Measurements from ENCODE around the gene REPS1. TPM values are rescaled to one million over a fixed set of nuclear protein-coding genes. Genes with fewer than 3 reads are reported as not detected.

Gene REPS1
- total RNA-seq, 2 experiments from 2014 or later, result 40.0 to 53.9 TPM

GRCh38 chr6:138868181-138868580 lies 119.9 kb downstream of the REPS1 start:
- no peak overlapping the region for H3K27ac ChIP-seq (ENCODE audit: low read depth, low read length, poor library complexity, severe bottlenecking)
- no peaks in the 10 kb centered on the region for H3K9me2 ChIP-seq (ENCODE audit: insufficient read depth, low read length)
- H3K4me1 ChIP-seq (ENCODE audit: insufficient read depth, low read length, poor library complexity, severe bottlenecking), result no peaks in the 10 kb centered on the region
- no peak overlapping the region for H2AFZ ChIP-seq (ENCODE audit: low read length)
- no peaks in the 10 kb centered on the region for H3K36me3 ChIP-seq (ENCODE audit: insufficient read depth, low read length)
- TF ChIP-seq EZH2phosphoT487 (IDR thresholded peaks at IDR 0.05; ENCODE audit: borderline replicate concordance, low read depth, low read length), result no peak
- no peak for TF ChIP-seq CTCF (conservative IDR thresholded peaks at IDR 0.05; ENCODE audit: low read length)
- intact Hi-C loops (cut with micrococcal nuclease; ENCODE audit: unreplicated experiment), result no loop called here
- H3K4me2 ChIP-seq (ENCODE audit: low read length), result no peak overlapping the region
- CTCF ChIA-PET (ENCODE audit: unreplicated experiment), result no interaction called here
- H3K9me3 ChIP-seq (ENCODE audit: low read length), result no peaks in the 10 kb centered on the region
- BruUV-seq (replicated peaks), result no TSS peak
- no peak overlapping the region for H3K4me3 ChIP-seq (ENCODE audit: low read depth, low read length, poor library complexity, severe bottlenecking)
- H3K79me2 ChIP-seq (ENCODE audit: insufficient read depth, low read depth, low read length), result no peaks in the 10 kb centered on the region
- POLR2A ChIA-PET, result no interaction called here
- DNase-seq (ENCODE audit: low spot score), result no peak
- no peaks in the 10 kb centered on the region for H4K20me1 ChIP-seq (ENCODE audit: insufficient read depth, low read length)

GRCh38 chr6:138865480-138866109 lies 122.5 kb downstream of the REPS1 start:
- Histone ChIP-seq H3K36me3 (ENCODE audit: insufficient read depth, low read length) (no peaks in the 10 kb centered on the region), H3K79me2 (ENCODE audit: insufficient read depth, low read depth, low read length) (no peaks in the 10 kb centered on the region), H2AFZ (ENCODE audit: low read length) (no peak overlapping the region), H3K4me3 (ENCODE audit: low read depth, low read length, poor library complexity, severe bottlenecking) (no peak overlapping the region), H3K9me2 (ENCODE audit: insufficient read depth, low read length) (no peaks in the 10 kb centered on the region), H3K9me3 (ENCODE audit: low read length) (no peaks in the 10 kb centered on the region), H3K27ac (ENCODE audit: low read depth, low read length, poor library complexity, severe bottlenecking) (no peak overlapping the region), H3K4me2 (ENCODE audit: low read length) (no peak overlapping the region), H4K20me1 (ENCODE audit: insufficient read depth, low read length) (no peaks in the 10 kb centered on the region), H3K4me1 (ENCODE audit: insufficient read depth, low read length, poor library complexity, severe bottlenecking) (no peaks in the 10 kb centered on the region)
- no peak for DNase-seq (ENCODE audit: low spot score)
- TF ChIP-seq EZH2phosphoT487 (IDR thresholded peaks at IDR 0.05; ENCODE audit: borderline replicate concordance, low read depth, low read length) (no peak), CTCF (conservative IDR thresholded peaks at IDR 0.05; ENCODE audit: low read length) (no peak)
- POLR2A ChIA-PET, result interaction anchor here (0.6 to 0.7 kb wide), 2 partner anchors 11 to 35 kb away, joined by 3 to 4 read pairs; no protein-coding TSS in a partner anchor
- CTCF ChIA-PET (ENCODE audit: unreplicated experiment), result no interaction called here
- BruUV-seq (replicated peaks), result no TSS peak
- intact Hi-C loops (cut with micrococcal nuclease; ENCODE audit: unreplicated experiment), result no loop called here

- Histone ChIP-seq H3K9me2 (ENCODE audit: insufficient read depth, low read length) (no peaks in the 10 kb centered on the region), H3K9me3 (ENCODE audit: low read length) (no peaks in the 10 kb centered on the region), H3K27ac (ENCODE audit: low read depth, low read length, poor library complexity, severe bottlenecking) (no peak overlapping the region), H3K36me3 (ENCODE audit: insufficient read depth, low read length) (no peaks in the 10 kb centered on the region), H4K20me1 (ENCODE audit: insufficient read depth, low read length) (no peaks in the 10 kb centered on the region), H3K4me2 (ENCODE audit: low read length) (no peak overlapping the region), H3K79me2 (ENCODE audit: insufficient read depth, low read depth, low read length) (no peaks in the 10 kb centered on the region), H2AFZ (ENCODE audit: low read length) (no peak overlapping the region), H3K4me3 (ENCODE audit: low read depth, low read length, poor library complexity, severe bottlenecking) (no peak overlapping the region), H3K4me1 (ENCODE audit: insufficient read depth, low read length, poor library complexity, severe bottlenecking) (no peaks in the 10 kb centered on the region)
- POLR2A ChIA-PET, result interaction anchor here (0.7 kb wide), 2 partner anchors 37 to 615 kb away, joined by 3 read pairs; no protein-coding TSS in a partner anchor
- CTCF ChIA-PET (ENCODE audit: unreplicated experiment), result no interaction called here
- TF ChIP-seq EZH2phosphoT487 (IDR thresholded peaks at IDR 0.05; ENCODE audit: borderline replicate concordance, low read depth, low read length) (no peak), CTCF (conservative IDR thresholded peaks at IDR 0.05; ENCODE audit: low read length) (no peak)
- no TSS peak for BruUV-seq (replicated peaks)
- intact Hi-C loops (cut with micrococcal nuclease; ENCODE audit: unreplicated experiment), result no loop called here
- DNase-seq (ENCODE audit: low spot score), result no peak
Observed at GRCh38 chr6:138864343-138864890, 123.6 kb downstream of the REPS1 start.

Measured in OCI-LY7 (cell line).